Neural cell (in vitro differentiated cells): ENCODE data around the gene BHLHA15. TPM values are rescaled to one million over a fixed set of nuclear protein-coding genes. Genes with fewer than 3 reads are reported as not detected.

Experiments used
- H2AFZ ChIP-seq: fragments of 200-600, 300-800 bp; sonication (generic), shearing (Covaris generic); 2 replicates; pipeline ENCODE4 v1.6.0; 2014; ENCODE audit warnings: low read depth, mild to moderate bottlenecking, antibody characterized with exemption, low read length, moderate library complexity
- H3F3A ChIP-seq: fragments of 200-600 bp; shearing (Covaris generic); 2 replicates; pipeline ENCODE4 v1.6.1; 2016; ENCODE audit warnings: mild to moderate bottlenecking, moderate library complexity, mixed read lengths, antibody characterized with exemption, low read length; ENCODE audit not compliant: insufficient read depth, poor library complexity, severe bottlenecking
- H3K27ac ChIP-seq: fragments of 200-600, 300-800 bp; sonication (generic), shearing (Covaris generic); 2 replicates; pipeline ENCODE4 v1.5.1; 2014; ENCODE audit warnings: mild to moderate bottlenecking, low read length, moderate library complexity
- H3K27me3 ChIP-seq: fragments of 300-800, 200-600 bp; sonication (generic), shearing (Covaris generic); 2 replicates; pipeline ENCODE4 v1.6.0; 2014; ENCODE audit warnings: mild to moderate bottlenecking, low read depth, low read length, moderate library complexity; ENCODE audit not compliant: insufficient read depth
- H3K36me3 ChIP-seq: fragments of 300-800, 200-600 bp; sonication (generic), shearing (Covaris generic); 2 replicates; pipeline ENCODE4 v1.5.1; 2014; ENCODE audit warnings: mild to moderate bottlenecking, antibody characterized with exemption, low read length, moderate library complexity; ENCODE audit not compliant: insufficient read depth
- H3K4me2 ChIP-seq: fragments of 300-800, 200-600 bp; sonication (generic), shearing (Covaris generic); 2 replicates; pipeline ENCODE4 v1.6.0; 2014; ENCODE audit warnings: mild to moderate bottlenecking, low read length
- H3K4me3 ChIP-seq: fragments of 300-800, 200-600 bp; sonication (generic), shearing (Covaris generic); 2 replicates; pipeline ENCODE4 v1.5.1; 2014; ENCODE audit warnings: mild to moderate bottlenecking, low read length, moderate library complexity
- H3K79me2 ChIP-seq: fragments of 200-600 bp; shearing (Covaris generic); replicated peaks from 2 replicates; pipeline ENCODE4 v1.6.0; 2014; ENCODE audit warnings: mild to moderate bottlenecking, low read length, moderate library complexity; ENCODE audit not compliant: insufficient read depth
- H3K9ac ChIP-seq: fragments of 300-800, 200-600 bp; sonication (generic), shearing (Covaris generic); 2 replicates; pipeline ENCODE4 v1.6.1; 2016; ENCODE audit warnings: mild to moderate bottlenecking, low read length, mixed read lengths
- H3K9me2 ChIP-seq: fragments of 200-600 bp; shearing (Covaris generic); 2 replicates; pipeline ENCODE4 v1.6.1; 2016; ENCODE audit warnings: mild to moderate bottlenecking, low read length, mixed read lengths; ENCODE audit not compliant: insufficient read depth
- H3K9me3 ChIP-seq: fragments of 200-600, 300-800 bp; sonication (generic), shearing (Covaris generic); 2 replicates; pipeline ENCODE4 v1.6.1; 2016; ENCODE audit warnings: mild to moderate bottlenecking, mixed run types, low read length, moderate library complexity, mixed read lengths
- H4K20me1 ChIP-seq: fragments of 200-600 bp; shearing (Covaris generic); 2 replicates; pipeline ENCODE4 v1.6.1; 2016; ENCODE audit warnings: mild to moderate bottlenecking, mixed run types; ENCODE audit not compliant: insufficient read depth
- EP300 ChIP-seq: fragments of 450-650 bp; conservative IDR thresholded peaks from 2 replicates; pipeline ENCODE4 v1.6.1; 2014; ENCODE audit warnings: antibody characterized with exemption, mild to moderate bottlenecking, moderate library complexity; ENCODE audit not compliant: poor library complexity, severe bottlenecking
- EZH2 ChIP-seq: fragments of 200-600, 300-800 bp; shearing (Covaris generic), sonication (generic); IDR thresholded peaks from 2 replicates; pipeline ENCODE4 v1.6.1; 2014; ENCODE audit warnings: antibody characterized with exemption, low read length, borderline replicate concordance, mild to moderate bottlenecking; ENCODE audit not compliant: insufficient read depth, poor library complexity, severe bottlenecking
- MXI1 ChIP-seq: fragments of 450-650 bp; conservative IDR thresholded peaks from 2 replicates; pipeline ENCODE4 v1.6.1; 2014; ENCODE audit warnings: antibody characterized with exemption, mild to moderate bottlenecking; ENCODE audit not compliant: poor library complexity, severe bottlenecking
- POLR2AphosphoS5 ChIP-seq: IDR thresholded peaks from 2 replicates; pipeline ENCODE4 v1.6.1; 2012
- RAD21 ChIP-seq: fragments of 450-650 bp; conservative IDR thresholded peaks from 2 replicates; pipeline ENCODE4 v1.6.1; 2014; ENCODE audit warnings: antibody characterized with exemption, mild to moderate bottlenecking, moderate library complexity
- SMC3 ChIP-seq: fragments of 450-650 bp; conservative IDR thresholded peaks from 2 replicates; pipeline ENCODE4 v1.6.1; 2014; ENCODE audit warnings: antibody characterized with exemption, mild to moderate bottlenecking, moderate library complexity; ENCODE audit not compliant: poor library complexity
- TAF1 ChIP-seq: IDR thresholded peaks from 2 replicates; pipeline ENCODE4 v1.6.1; 2012; ENCODE audit warnings: low read depth
- polyA plus RNA-seq: library from polyadenylated mRNA; depleted of rRNA; stranded (reverse); fragments of >200 nt; gene quantifications from 2 replicates; pipeline ENCODE4 v1.2.3, GENCODE V29; 2014
- TF ChIP-seq, protein P1 (sequence below): fragments of 450-650 bp; IDR thresholded peaks from 2 replicates; pipeline ENCODE4 v1.5.1; 2014; ENCODE audit warnings: antibody characterized with exemption, mild to moderate bottlenecking, moderate library complexity; ENCODE audit not compliant: poor library complexity, severe bottlenecking
- TF ChIP-seq, protein P2 (sequence below): IDR thresholded peaks from 2 replicates; pipeline ENCODE4 v1.6.1; 2012; ENCODE audit warnings: borderline replicate concordance

BHLHA15 gene
- polyA plus RNA-seq, 1 donor from 2014 or later, result not detected

DNA sequence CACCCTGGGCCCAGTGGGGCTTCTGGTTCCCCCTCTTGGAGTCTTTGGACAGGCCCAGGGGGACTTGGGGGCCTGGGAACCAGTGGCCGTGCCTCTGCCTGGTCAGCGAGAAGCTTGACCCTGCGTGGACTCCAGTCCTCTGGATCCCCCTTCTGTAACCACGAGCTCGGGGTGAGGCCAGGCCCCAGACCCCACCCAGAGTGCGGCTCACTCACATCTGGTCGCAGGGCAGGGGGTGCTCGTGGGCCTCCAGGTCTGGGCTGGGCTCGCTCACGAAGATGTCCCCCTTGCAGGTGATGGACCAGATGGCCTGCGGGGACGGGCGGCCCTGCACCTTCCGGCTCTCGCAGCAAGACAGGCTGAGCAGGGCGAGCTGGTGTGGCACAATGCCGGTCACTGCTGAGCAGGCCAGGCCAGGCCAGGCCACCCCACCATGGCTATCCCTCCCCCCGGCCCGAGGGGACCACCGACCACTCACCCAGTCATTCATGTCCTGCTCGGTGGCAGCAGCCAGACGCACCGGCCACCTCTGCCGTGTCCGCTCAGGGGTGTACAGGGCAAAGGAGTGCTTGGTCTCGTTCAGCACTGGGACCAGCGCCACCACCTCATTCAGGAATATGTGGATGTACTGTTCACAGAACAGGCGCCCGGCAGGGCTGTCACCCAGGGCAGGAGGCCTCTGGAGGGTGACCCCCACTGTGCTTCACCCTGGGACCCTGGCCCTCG lies 19.7 kb downstream of the BHLHA15 start:
- Histone ChIP-seq H3K4me2 (no peak overlapping the region), H3F3A (no peaks in the 10 kb centered on the region), H3K27ac (no peak overlapping the region), H3K4me3 (no peak overlapping the region), H3K9ac (no peak overlapping the region), H3K9me3 (no peaks in the 10 kb centered on the region), H3K79me2 (no peaks in the 10 kb centered on the region), H3K27me3 (no peaks in the 10 kb centered on the region), H3K9me2 (no peaks in the 10 kb centered on the region), H3K36me3 (no peaks in the 10 kb centered on the region), H4K20me1 (no peaks in the 10 kb centered on the region), H2AFZ (no peak overlapping the region)
- TF ChIP-seq POLR2AphosphoS5, result no peak
- TF ChIP-seq, protein P1, sequence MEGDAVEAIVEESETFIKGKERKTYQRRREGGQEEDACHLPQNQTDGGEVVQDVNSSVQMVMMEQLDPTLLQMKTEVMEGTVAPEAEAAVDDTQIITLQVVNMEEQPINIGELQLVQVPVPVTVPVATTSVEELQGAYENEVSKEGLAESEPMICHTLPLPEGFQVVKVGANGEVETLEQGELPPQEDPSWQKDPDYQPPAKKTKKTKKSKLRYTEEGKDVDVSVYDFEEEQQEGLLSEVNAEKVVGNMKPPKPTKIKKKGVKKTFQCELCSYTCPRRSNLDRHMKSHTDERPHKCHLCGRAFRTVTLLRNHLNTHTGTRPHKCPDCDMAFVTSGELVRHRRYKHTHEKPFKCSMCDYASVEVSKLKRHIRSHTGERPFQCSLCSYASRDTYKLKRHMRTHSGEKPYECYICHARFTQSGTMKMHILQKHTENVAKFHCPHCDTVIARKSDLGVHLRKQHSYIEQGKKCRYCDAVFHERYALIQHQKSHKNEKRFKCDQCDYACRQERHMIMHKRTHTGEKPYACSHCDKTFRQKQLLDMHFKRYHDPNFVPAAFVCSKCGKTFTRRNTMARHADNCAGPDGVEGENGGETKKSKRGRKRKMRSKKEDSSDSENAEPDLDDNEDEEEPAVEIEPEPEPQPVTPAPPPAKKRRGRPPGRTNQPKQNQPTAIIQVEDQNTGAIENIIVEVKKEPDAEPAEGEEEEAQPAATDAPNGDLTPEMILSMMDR, result no peak
- no peak for TF ChIP-seq EP300
- no peak for TF ChIP-seq MXI1
- TF ChIP-seq, protein P2, sequence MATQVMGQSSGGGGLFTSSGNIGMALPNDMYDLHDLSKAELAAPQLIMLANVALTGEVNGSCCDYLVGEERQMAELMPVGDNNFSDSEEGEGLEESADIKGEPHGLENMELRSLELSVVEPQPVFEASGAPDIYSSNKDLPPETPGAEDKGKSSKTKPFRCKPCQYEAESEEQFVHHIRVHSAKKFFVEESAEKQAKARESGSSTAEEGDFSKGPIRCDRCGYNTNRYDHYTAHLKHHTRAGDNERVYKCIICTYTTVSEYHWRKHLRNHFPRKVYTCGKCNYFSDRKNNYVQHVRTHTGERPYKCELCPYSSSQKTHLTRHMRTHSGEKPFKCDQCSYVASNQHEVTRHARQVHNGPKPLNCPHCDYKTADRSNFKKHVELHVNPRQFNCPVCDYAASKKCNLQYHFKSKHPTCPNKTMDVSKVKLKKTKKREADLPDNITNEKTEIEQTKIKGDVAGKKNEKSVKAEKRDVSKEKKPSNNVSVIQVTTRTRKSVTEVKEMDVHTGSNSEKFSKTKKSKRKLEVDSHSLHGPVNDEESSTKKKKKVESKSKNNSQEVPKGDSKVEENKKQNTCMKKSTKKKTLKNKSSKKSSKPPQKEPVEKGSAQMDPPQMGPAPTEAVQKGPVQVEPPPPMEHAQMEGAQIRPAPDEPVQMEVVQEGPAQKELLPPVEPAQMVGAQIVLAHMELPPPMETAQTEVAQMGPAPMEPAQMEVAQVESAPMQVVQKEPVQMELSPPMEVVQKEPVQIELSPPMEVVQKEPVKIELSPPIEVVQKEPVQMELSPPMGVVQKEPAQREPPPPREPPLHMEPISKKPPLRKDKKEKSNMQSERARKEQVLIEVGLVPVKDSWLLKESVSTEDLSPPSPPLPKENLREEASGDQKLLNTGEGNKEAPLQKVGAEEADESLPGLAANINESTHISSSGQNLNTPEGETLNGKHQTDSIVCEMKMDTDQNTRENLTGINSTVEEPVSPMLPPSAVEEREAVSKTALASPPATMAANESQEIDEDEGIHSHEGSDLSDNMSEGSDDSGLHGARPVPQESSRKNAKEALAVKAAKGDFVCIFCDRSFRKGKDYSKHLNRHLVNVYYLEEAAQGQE, result no peak
- no peak for TF ChIP-seq SMC3
- TF ChIP-seq RAD21, result no peak
- no peak for TF ChIP-seq EZH2
- TF ChIP-seq TAF1, result no peak

DNA sequence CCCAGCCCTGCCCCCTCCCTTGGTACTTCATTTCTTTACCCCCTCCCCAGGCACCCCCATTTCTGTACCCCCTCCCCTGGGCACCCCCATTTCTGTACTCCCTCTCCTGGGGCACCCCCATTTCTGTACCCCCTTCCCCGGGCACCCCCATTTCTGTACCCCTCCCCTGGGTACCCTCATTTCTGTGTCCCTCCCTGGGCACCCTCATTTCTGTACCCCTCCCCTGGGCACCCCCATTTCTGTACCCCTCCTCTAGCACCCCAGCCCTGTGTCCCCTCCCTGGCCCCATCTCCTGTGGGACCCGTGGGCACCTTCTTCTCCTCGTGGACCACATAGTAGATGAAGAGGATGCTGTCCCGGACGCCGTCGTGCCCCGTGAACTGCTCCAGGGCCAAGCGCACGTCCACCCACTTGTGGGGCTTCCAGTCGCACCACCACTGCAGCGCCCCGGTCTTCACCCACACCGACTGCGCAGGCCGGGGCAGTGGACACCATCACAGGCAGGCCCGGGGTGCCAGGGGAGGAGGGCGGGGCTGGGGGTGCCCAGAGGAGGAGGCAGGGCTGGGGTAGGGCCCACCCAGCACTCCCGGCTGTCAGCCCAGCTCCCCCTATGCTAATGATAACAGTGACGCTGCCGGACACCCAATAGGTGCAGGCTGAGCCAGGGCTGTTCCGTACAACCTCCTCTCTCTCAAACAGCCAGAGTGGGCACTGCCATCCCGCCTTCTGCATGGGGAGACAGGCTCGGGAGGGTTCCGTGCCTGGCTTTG lies 20.4 kb downstream of the BHLHA15 start:
- Histone ChIP-seq H4K20me1 (no peaks in the 10 kb centered on the region), H3K27ac (no peak overlapping the region), H3K9me2 (no peaks in the 10 kb centered on the region), H3K4me3 (no peak overlapping the region), H3K9me3 (no peaks in the 10 kb centered on the region), H3K4me2 (no peak overlapping the region), H3K27me3 (no peaks in the 10 kb centered on the region), H3F3A (no peaks in the 10 kb centered on the region), H3K79me2 (no peaks in the 10 kb centered on the region), H2AFZ (no peak overlapping the region), H3K9ac (no peak overlapping the region), H3K36me3 (no peaks in the 10 kb centered on the region)
- TF ChIP-seq SMC3, result no peak
- TF ChIP-seq TAF1, result no peak
- TF ChIP-seq POLR2AphosphoS5, result no peak
- no peak for TF ChIP-seq EP300
- no peak for TF ChIP-seq MXI1
- TF ChIP-seq EZH2, result no peak
- no peak for TF ChIP-seq RAD21
- TF ChIP-seq, protein P1, result no peak
- TF ChIP-seq, protein P2, result no peak
